ENCODE data around the gene SSBP2.

GRCh38 chr5:81685471-81685870, 65.4 kb downstream of the SSBP2 start:
- TF ChIP-seq KDM5A (IDR thresholded peaks at IDR 0.05; ENCODE audit: low read length): no peak
- TF ChIP-seq GABPA (IDR thresholded peaks at IDR 0.05; ENCODE audit: borderline replicate concordance, insufficient read depth, low read length): no peak
